WTC11 (cell line): ENCODE results near the gene PLXDC2. TPM values are rescaled to one million over a fixed set of nuclear protein-coding genes. Genes with fewer than 3 reads are reported as not detected.

ENCODE experiments used
- ATAC-seq: fragments of 200-7000 bp; cut with Tn5 transposase; 2 replicates; pipeline ENCODE4 v1.10.0; 2021; ENCODE audit warnings: mild to moderate bottlenecking, moderate library complexity
- CTCF ChIA-PET: fragments of 300-600 bp; sonication (Branson Sonifier 250); formaldehyde crosslinking; loops from one replicate; lab custom pipeline; 2021; ENCODE audit warnings: antibody characterized with exemption; lab: Charles Lee
- POLR2A ChIA-PET: fragments of 350-600 bp; sonication (Branson Sonifier 250); formaldehyde crosslinking; loops from one replicate; lab custom pipeline; 2021; ENCODE audit warnings: antibody characterized with exemption; lab: Charles Lee
- DNase-seq: peaks from one replicate; pipeline ENCODE4 v3.0.0; 2021; ENCODE audit warnings: low spot score
- H3K27ac Mint-ChIP-seq: 2 replicates; pipeline ENCODE4 v1.8.0; 2021; ENCODE audit warnings: mixed read lengths
- H3K27me3 Mint-ChIP-seq: 2 replicates; pipeline ENCODE4 v1.8.0; 2021; ENCODE audit warnings: low read depth, mild to moderate bottlenecking, moderate library complexity, mixed read lengths
- H3K36me3 Mint-ChIP-seq: 2 replicates; pipeline ENCODE4 v1.8.0; 2021; ENCODE audit warnings: mixed read lengths
- H3K4me1 Mint-ChIP-seq: 2 replicates; pipeline ENCODE4 v1.8.0; 2022; ENCODE audit warnings: mixed read lengths
- H3K4me3 Mint-ChIP-seq: 2 replicates; pipeline ENCODE4 v1.8.0; 2021; ENCODE audit warnings: mild to moderate bottlenecking, moderate library complexity, mixed read lengths
- H3K9me3 Mint-ChIP-seq: 2 replicates; pipeline ENCODE4 v1.8.0; 2021; ENCODE audit warnings: mixed read lengths
- ERG ChIP-seq: fragments of 250-450 bp; sonication (Bioruptor Pico); IDR thresholded peaks from 2 replicates; pipeline ENCODE4 v1.8.0; 2021; ENCODE audit warnings: mild to moderate bottlenecking
- GABPB1 ChIP-seq: sonication (generic); formaldehyde crosslinking; IDR thresholded peaks from 2 replicates; pipeline ENCODE4 v1.8.1; 2023; ENCODE audit warnings: mild to moderate bottlenecking, missing genetic modification reagents
- MXD4 ChIP-seq: fragments of 250-450 bp; sonication (Bioruptor Pico); IDR thresholded peaks from 2 replicates; pipeline ENCODE4 v1.8.0; 2021; ENCODE audit warnings: mild to moderate bottlenecking, moderate library complexity, borderline replicate concordance
- NFATC4 ChIP-seq: fragments of 250-450 bp; sonication (Bioruptor Pico); IDR thresholded peaks from 2 replicates; pipeline ENCODE4 v1.9.0; 2021; ENCODE audit warnings: mild to moderate bottlenecking
- SMAD4 ChIP-seq: sonication (generic); formaldehyde crosslinking; IDR thresholded peaks from 2 replicates; pipeline ENCODE4 v1.8.0; 2022; ENCODE audit warnings: mild to moderate bottlenecking, missing genetic modification reagents
- SP1 ChIP-seq: sonication (generic); formaldehyde crosslinking; conservative IDR thresholded peaks from 2 replicates; pipeline ENCODE4 v1.8.1; 2022; ENCODE audit warnings: missing genetic modification reagents
- ZBTB21 ChIP-seq: sonication (generic); formaldehyde crosslinking; IDR thresholded peaks from 2 replicates; pipeline ENCODE4 v1.8.1; 2023; ENCODE audit warnings: mild to moderate bottlenecking, missing genetic modification reagents, borderline replicate concordance
- ZBTB43 ChIP-seq: sonication (generic); formaldehyde crosslinking; IDR thresholded peaks from 2 replicates; pipeline ENCODE4 v1.8.1; 2023; ENCODE audit warnings: mild to moderate bottlenecking, missing genetic modification reagents
- ZNF512 ChIP-seq: sonication (generic); formaldehyde crosslinking; IDR thresholded peaks from 2 replicates; pipeline ENCODE4 v1.8.1; 2022; ENCODE audit warnings: missing genetic modification reagents, borderline replicate concordance
- total RNA-seq: library from RNA; stranded (reverse); gene quantifications from 3 replicates; pipeline ENCODE4 v1.2.3, GENCODE V29; 2021
- TF ChIP-seq, protein P1 (sequence below): fragments of 250-450 bp; sonication (Bioruptor Pico); IDR thresholded peaks from 2 replicates; pipeline ENCODE4 v1.9.0; 2021; ENCODE audit warnings: mild to moderate bottlenecking, borderline replicate concordance
- TF ChIP-seq, protein P2 (sequence below): sonication (generic); formaldehyde crosslinking; IDR thresholded peaks from 2 replicates; pipeline ENCODE4 v1.8.0; 2023; ENCODE audit warnings: missing genetic modification reagents
- TF ChIP-seq, protein P3 (sequence below): sonication (generic); formaldehyde crosslinking; IDR thresholded peaks from 2 replicates; pipeline ENCODE4 v1.8.1; 2022; ENCODE audit warnings: mild to moderate bottlenecking, missing genetic modification reagents, moderate library complexity, borderline replicate concordance

PLXDC2 gene
- total RNA-seq, 1 experiment from 2014 or later: 31.7 TPM

- H3K36me3 Mint-ChIP-seq: peaks cover 23% of the 10 kb centered on the region
- TF ChIP-seq ZBTB43 (CRISPR knock-in tag): no peak
- no peak for TF ChIP-seq SP1 (CRISPR knock-in tag)
- TF ChIP-seq NFATC4: no peak
- no peak for TF ChIP-seq SMAD4
- TF ChIP-seq, protein P1, sequence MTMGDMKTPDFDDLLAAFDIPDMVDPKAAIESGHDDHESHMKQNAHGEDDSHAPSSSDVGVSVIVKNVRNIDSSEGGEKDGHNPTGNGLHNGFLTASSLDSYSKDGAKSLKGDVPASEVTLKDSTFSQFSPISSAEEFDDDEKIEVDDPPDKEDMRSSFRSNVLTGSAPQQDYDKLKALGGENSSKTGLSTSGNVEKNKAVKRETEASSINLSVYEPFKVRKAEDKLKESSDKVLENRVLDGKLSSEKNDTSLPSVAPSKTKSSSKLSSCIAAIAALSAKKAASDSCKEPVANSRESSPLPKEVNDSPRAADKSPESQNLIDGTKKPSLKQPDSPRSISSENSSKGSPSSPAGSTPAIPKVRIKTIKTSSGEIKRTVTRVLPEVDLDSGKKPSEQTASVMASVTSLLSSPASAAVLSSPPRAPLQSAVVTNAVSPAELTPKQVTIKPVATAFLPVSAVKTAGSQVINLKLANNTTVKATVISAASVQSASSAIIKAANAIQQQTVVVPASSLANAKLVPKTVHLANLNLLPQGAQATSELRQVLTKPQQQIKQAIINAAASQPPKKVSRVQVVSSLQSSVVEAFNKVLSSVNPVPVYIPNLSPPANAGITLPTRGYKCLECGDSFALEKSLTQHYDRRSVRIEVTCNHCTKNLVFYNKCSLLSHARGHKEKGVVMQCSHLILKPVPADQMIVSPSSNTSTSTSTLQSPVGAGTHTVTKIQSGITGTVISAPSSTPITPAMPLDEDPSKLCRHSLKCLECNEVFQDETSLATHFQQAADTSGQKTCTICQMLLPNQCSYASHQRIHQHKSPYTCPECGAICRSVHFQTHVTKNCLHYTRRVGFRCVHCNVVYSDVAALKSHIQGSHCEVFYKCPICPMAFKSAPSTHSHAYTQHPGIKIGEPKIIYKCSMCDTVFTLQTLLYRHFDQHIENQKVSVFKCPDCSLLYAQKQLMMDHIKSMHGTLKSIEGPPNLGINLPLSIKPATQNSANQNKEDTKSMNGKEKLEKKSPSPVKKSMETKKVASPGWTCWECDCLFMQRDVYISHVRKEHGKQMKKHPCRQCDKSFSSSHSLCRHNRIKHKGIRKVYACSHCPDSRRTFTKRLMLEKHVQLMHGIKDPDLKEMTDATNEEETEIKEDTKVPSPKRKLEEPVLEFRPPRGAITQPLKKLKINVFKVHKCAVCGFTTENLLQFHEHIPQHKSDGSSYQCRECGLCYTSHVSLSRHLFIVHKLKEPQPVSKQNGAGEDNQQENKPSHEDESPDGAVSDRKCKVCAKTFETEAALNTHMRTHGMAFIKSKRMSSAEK (CRISPR knock-in tag): no peak
- no peak for TF ChIP-seq MXD4 (CRISPR knock-in tag)
- no peak for TF ChIP-seq ERG (CRISPR knock-in tag)
- no peak for TF ChIP-seq ZNF512 (CRISPR knock-in tag)
- TF ChIP-seq, protein P2, sequence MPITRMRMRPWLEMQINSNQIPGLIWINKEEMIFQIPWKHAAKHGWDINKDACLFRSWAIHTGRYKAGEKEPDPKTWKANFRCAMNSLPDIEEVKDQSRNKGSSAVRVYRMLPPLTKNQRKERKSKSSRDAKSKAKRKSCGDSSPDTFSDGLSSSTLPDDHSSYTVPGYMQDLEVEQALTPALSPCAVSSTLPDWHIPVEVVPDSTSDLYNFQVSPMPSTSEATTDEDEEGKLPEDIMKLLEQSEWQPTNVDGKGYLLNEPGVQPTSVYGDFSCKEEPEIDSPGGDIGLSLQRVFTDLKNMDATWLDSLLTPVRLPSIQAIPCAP (CRISPR knock-in tag): no peak
- TF ChIP-seq, protein P3, sequence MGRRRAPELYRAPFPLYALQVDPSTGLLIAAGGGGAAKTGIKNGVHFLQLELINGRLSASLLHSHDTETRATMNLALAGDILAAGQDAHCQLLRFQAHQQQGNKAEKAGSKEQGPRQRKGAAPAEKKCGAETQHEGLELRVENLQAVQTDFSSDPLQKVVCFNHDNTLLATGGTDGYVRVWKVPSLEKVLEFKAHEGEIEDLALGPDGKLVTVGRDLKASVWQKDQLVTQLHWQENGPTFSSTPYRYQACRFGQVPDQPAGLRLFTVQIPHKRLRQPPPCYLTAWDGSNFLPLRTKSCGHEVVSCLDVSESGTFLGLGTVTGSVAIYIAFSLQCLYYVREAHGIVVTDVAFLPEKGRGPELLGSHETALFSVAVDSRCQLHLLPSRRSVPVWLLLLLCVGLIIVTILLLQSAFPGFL: no peak
- TF ChIP-seq ZBTB21: no peak
- POLR2A ChIA-PET: no interaction called here
- H3K27ac Mint-ChIP-seq: peak overlapping the region; percentile 96
- CTCF ChIA-PET: interaction anchor here (1.1 kb wide), 1 partner anchor 10 kb away, joined by 4 read pairs; no protein-coding TSS in a partner anchor
- H3K4me3 Mint-ChIP-seq: 0 out of 2 replicates have a peak overlapping the region, but pooled peaks have one; percentile 6
- peaks cover 17% of the 10 kb centered on the region for H3K9me3 Mint-ChIP-seq
- H3K27me3 Mint-ChIP-seq: no peaks in the 10 kb centered on the region
- no peak for DNase-seq
- ATAC-seq: peak; percentile 91
- peaks cover 33% of the 10 kb centered on the region for H3K4me1 Mint-ChIP-seq
These were observed 441.2 kb downstream of the PLXDC2 start for GRCh38 chr10:20257422-20257821.

GRCh38 chr10:20265146-20265545 is 448.9 kb downstream of the PLXDC2 start:
- ChIA-PET POLR2A (no interaction called here), CTCF (no interaction called here)
- no peak for TF ChIP-seq GABPB1 (CRISPR knock-in tag)
- TF ChIP-seq, protein P2 (CRISPR knock-in tag): no peak
- TF ChIP-seq, all 79 proteins: peak for 0
- Mint-ChIP-seq H3K4me1 (peaks cover 8% of the 10 kb centered on the region; the same call in 1 of the 2 replicates), H3K4me3 (no peak overlapping the region), H3K9me3 (peaks cover 31% of the 10 kb centered on the region), H3K27ac (no peak overlapping the region), H3K27me3 (no peaks in the 10 kb centered on the region), H3K36me3 (peaks cover 34% of the 10 kb centered on the region)
- ATAC-seq (no peak), DNase-seq (no peak)
